ENCODE results near the gene ATXN7. TPM values are rescaled to one million over a fixed set of nuclear protein-coding genes. Genes with fewer than 3 reads are reported as not detected.

Gene ATXN7
- total RNA-seq, 1 experiment from 2014 or later, result 3.6 TPM

DNA sequence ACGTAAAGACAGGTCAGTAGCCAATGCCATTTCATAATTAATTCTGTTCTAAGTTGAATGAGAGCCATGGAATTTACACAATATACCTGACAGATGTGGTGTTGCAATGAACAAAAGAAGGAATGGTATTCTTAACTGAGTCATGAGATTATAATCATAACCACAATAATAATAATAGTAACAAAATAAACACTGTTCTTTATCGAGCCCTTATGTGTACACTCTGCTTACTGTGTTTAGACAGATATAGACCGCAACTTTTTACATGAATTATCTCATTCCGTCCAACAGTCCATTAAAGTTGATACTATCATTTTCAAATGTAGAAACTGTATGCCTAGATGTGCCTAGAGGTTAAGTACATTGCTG is 76.7 kb downstream of the ATXN7 start:
- Histone ChIP-seq H3K4me3 (ENCODE audit: low read length) (no peak overlapping the region), H3K9me2 (replicated peaks; ENCODE audit: low read length) (no peaks in the 10 kb centered on the region), H4K20me1 (ENCODE audit: low read length) (peaks cover 22% of the 10 kb centered on the region), H3K27me3 (ENCODE audit: low read length) (no peaks in the 10 kb centered on the region), H3K79me2 (ENCODE audit: low read length) (peaks cover 48% of the 10 kb centered on the region), H3K4me1 (ENCODE audit: insufficient read depth, low read length) (peaks cover 43% of the 10 kb centered on the region), H3K9me3 (ENCODE audit: low read length) (no peaks in the 10 kb centered on the region), H3K9ac (ENCODE audit: low read length) (no peak overlapping the region), H3K27ac (ENCODE audit: low read length) (peak overlapping the region; percentile 54), H2AFZ (ENCODE audit: low read length) (no peak overlapping the region), H3K4me2 (ENCODE audit: low read length) (no peak overlapping the region), H3F3A (ENCODE audit: low read length, unreplicated experiment) (no peaks in the 10 kb centered on the region), H3K36me3 (ENCODE audit: low read depth, low read length) (no peaks in the 10 kb centered on the region)
- intact Hi-C loops (cut with micrococcal nuclease), result no loop called here
- ChIA-PET CTCF (no interaction called here), POLR2A (ENCODE audit: unreplicated experiment) (no interaction called here)
- no TSS peak for BruUV-seq (replicated peaks)
- TF ChIP-seq EZH2phosphoT487 (IDR thresholded peaks at IDR 0.05; ENCODE audit: borderline replicate concordance, low read length), result no peak
- no peak for TF ChIP-seq EZH2 (IDR thresholded peaks at IDR 0.05; ENCODE audit: low read length, unreplicated experiment)
- TF ChIP-seq, protein P1, sequence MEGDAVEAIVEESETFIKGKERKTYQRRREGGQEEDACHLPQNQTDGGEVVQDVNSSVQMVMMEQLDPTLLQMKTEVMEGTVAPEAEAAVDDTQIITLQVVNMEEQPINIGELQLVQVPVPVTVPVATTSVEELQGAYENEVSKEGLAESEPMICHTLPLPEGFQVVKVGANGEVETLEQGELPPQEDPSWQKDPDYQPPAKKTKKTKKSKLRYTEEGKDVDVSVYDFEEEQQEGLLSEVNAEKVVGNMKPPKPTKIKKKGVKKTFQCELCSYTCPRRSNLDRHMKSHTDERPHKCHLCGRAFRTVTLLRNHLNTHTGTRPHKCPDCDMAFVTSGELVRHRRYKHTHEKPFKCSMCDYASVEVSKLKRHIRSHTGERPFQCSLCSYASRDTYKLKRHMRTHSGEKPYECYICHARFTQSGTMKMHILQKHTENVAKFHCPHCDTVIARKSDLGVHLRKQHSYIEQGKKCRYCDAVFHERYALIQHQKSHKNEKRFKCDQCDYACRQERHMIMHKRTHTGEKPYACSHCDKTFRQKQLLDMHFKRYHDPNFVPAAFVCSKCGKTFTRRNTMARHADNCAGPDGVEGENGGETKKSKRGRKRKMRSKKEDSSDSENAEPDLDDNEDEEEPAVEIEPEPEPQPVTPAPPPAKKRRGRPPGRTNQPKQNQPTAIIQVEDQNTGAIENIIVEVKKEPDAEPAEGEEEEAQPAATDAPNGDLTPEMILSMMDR (conservative IDR thresholded peaks at IDR 0.05; ENCODE audit: low read depth, low read length), result no peak
- DNase-seq (peak; percentile 64), ATAC-seq (peak; percentile 81)

GRCh38 chr3:63942528-63942927 is 78.9 kb downstream of the ATXN7 start:
- DNase-seq (no peak), ATAC-seq (no peak)
- Histone ChIP-seq H3K4me3 (ENCODE audit: low read length) (no peak overlapping the region), H3K9ac (ENCODE audit: low read length) (no peak overlapping the region), H3K27ac (ENCODE audit: low read length) (no peak overlapping the region), H3K79me2 (ENCODE audit: low read length) (peaks cover 32% of the 10 kb centered on the region), H3K36me3 (ENCODE audit: low read depth, low read length) (no peaks in the 10 kb centered on the region), H3K4me1 (ENCODE audit: insufficient read depth, low read length) (peaks cover 26% of the 10 kb centered on the region), H3K9me2 (replicated peaks; ENCODE audit: low read length) (no peaks in the 10 kb centered on the region), H2AFZ (ENCODE audit: low read length) (no peak overlapping the region), H3F3A (ENCODE audit: low read length, unreplicated experiment) (no peaks in the 10 kb centered on the region), H4K20me1 (ENCODE audit: low read length) (peaks cover 16% of the 10 kb centered on the region), H3K27me3 (ENCODE audit: low read length) (no peaks in the 10 kb centered on the region), H3K4me2 (ENCODE audit: low read length) (no peak overlapping the region), H3K9me3 (ENCODE audit: low read length) (no peaks in the 10 kb centered on the region)
- ChIA-PET POLR2A (ENCODE audit: unreplicated experiment) (no interaction called here), CTCF (no interaction called here)
- intact Hi-C loops (cut with micrococcal nuclease), result no loop called here
- TF ChIP-seq EZH2 (IDR thresholded peaks at IDR 0.05; ENCODE audit: low read length, unreplicated experiment) (no peak), EZH2phosphoT487 (IDR thresholded peaks at IDR 0.05; ENCODE audit: borderline replicate concordance, low read length) (no peak)
- TF ChIP-seq, protein P1 (conservative IDR thresholded peaks at IDR 0.05; ENCODE audit: low read depth, low read length), result no peak
- no TSS peak for BruUV-seq (replicated peaks)

- ChIA-PET POLR2A (ENCODE audit: unreplicated experiment) (no interaction called here), CTCF (no interaction called here)
- no peaks in the 10 kb centered on the region for H3K27me3 ChIP-seq (ENCODE audit: low read length)
- TF ChIP-seq EZH2phosphoT487 (IDR thresholded peaks at IDR 0.05; ENCODE audit: borderline replicate concordance, low read length) (no peak), EZH2 (IDR thresholded peaks at IDR 0.05; ENCODE audit: low read length, unreplicated experiment) (no peak)
- TF ChIP-seq, protein P1 (conservative IDR thresholded peaks at IDR 0.05; ENCODE audit: low read depth, low read length), result no peak
- DNase-seq, result no peak
- H3K9me2 ChIP-seq (replicated peaks; ENCODE audit: low read length), result no peaks in the 10 kb centered on the region
- H3K4me3 ChIP-seq (ENCODE audit: low read length), result no peak overlapping the region
- intact Hi-C loops (cut with micrococcal nuclease), result no loop called here
- no peak overlapping the region for H3K27ac ChIP-seq (ENCODE audit: low read length)
- peaks cover 10% of the 10 kb centered on the region for H4K20me1 ChIP-seq (ENCODE audit: low read length)
- no peak overlapping the region for H3K9ac ChIP-seq (ENCODE audit: low read length)
- H3K79me2 ChIP-seq (ENCODE audit: low read length), result peaks cover 27% of the 10 kb centered on the region; the same call in 1 of the 2 replicates
- H3K9me3 ChIP-seq (ENCODE audit: low read length), result no peaks in the 10 kb centered on the region
- no peaks in the 10 kb centered on the region for H3F3A ChIP-seq (ENCODE audit: low read length, unreplicated experiment)
- H3K36me3 ChIP-seq (ENCODE audit: low read depth, low read length), result no peaks in the 10 kb centered on the region
- peaks cover 15% of the 10 kb centered on the region for H3K4me1 ChIP-seq (ENCODE audit: insufficient read depth, low read length)
- H3K4me2 ChIP-seq (ENCODE audit: low read length), result no peak overlapping the region
- no peak overlapping the region for H2AFZ ChIP-seq (ENCODE audit: low read length)
- no peak for ATAC-seq
- no TSS peak for BruUV-seq (replicated peaks)
These were observed 80.0 kb downstream of the ATXN7 start for GRCh38 chr3:63943678-63944077.
